GM23338 (cell line): ENCODE results near the gene ANKH. TPM values are rescaled to one million over a fixed set of nuclear protein-coding genes. Genes with fewer than 3 reads are reported as not detected.

Experiments
- ATAC-seq: fragments of 200-7000 bp; cut with Tn5 transposase; 3 replicates; pipeline ENCODE4 v1.9.1; 2020
- DNase-seq: peaks from one replicate; pipeline ENCODE4 v3.0.0-alpha.2; 2015; ENCODE audit warnings: low spot score
- H2AFZ ChIP-seq: fragments of 200-600 bp; sonication (generic); 2 replicates; pipeline ENCODE4 v1.8.0; 2016; ENCODE audit warnings: antibody characterized with exemption, mild to moderate bottlenecking, moderate library complexity
- H3F3A ChIP-seq: fragments of 200-600 bp; sonication (generic); replicated peaks from 2 replicates; pipeline ENCODE4 v1.8.0; 2017; ENCODE audit warnings: antibody characterized with exemption, mixed run types, low read depth
- H3K27ac ChIP-seq: fragments of 200-600 bp; sonication (generic); 2 replicates; pipeline ENCODE4 v1.6.1; 2016; ENCODE audit warnings: low read depth
- H3K27me3 ChIP-seq: fragments of 200-600 bp; sonication (generic); 2 replicates; pipeline ENCODE4 v1.8.0; 2016; ENCODE audit warnings: mild to moderate bottlenecking, mixed run types, moderate library complexity; ENCODE audit not compliant: insufficient read depth
- H3K36me3 ChIP-seq: fragments of 200-600 bp; sonication (generic); 2 replicates; pipeline ENCODE4 v1.8.0; 2016; ENCODE audit warnings: mild to moderate bottlenecking; ENCODE audit not compliant: insufficient read depth
- H3K4me1 ChIP-seq: fragments of 200-600 bp; sonication (generic); 2 replicates; pipeline ENCODE4 v1.8.0; 2016; ENCODE audit warnings: mild to moderate bottlenecking, moderate library complexity; ENCODE audit not compliant: insufficient read depth
- H3K4me2 ChIP-seq: fragments of 200-600 bp; sonication (generic); 2 replicates; pipeline ENCODE4 v1.7.1; 2017; ENCODE audit warnings: mixed run types
- H3K4me3 ChIP-seq: fragments of 200-600 bp; sonication (generic); 2 replicates; pipeline ENCODE4 v1.6.1; 2016; ENCODE audit warnings: mixed run types
- H3K79me2 ChIP-seq: fragments of 200-600 bp; sonication (generic); replicated peaks from 2 replicates; pipeline ENCODE4 v1.8.0; 2017; ENCODE audit warnings: mild to moderate bottlenecking; ENCODE audit not compliant: insufficient read depth
- H3K9me2 ChIP-seq: fragments of 200-600 bp; sonication (generic); 2 replicates; pipeline ENCODE4 v1.8.0; 2017; ENCODE audit not compliant: insufficient read depth
- H4K20me1 ChIP-seq: fragments of 200-600 bp; sonication (generic); replicated peaks from 2 replicates; pipeline ENCODE4 v1.8.0; 2017; ENCODE audit warnings: mild to moderate bottlenecking; ENCODE audit not compliant: insufficient read depth
- H3K27ac Mint-ChIP-seq: 2 replicates; pipeline ENCODE4 v1.8.0; 2020; ENCODE audit warnings: inconsistent platforms, mild to moderate bottlenecking, moderate library complexity, mixed read lengths
- H3K27me3 Mint-ChIP-seq: 3 replicates; pipeline ENCODE4 v1.8.0; 2022; ENCODE audit warnings: low read depth, mild to moderate bottlenecking, moderate library complexity, mixed read lengths, inconsistent platforms; ENCODE audit not compliant: insufficient read depth, poor library complexity
- H3K36me3 Mint-ChIP-seq: 3 replicates; pipeline ENCODE4 v1.8.0; 2021; ENCODE audit warnings: low read depth, mild to moderate bottlenecking, inconsistent platforms, moderate library complexity, mixed read lengths
- H3K4me1 Mint-ChIP-seq: 3 replicates; pipeline ENCODE4 v1.8.0; 2020; ENCODE audit warnings: mild to moderate bottlenecking, inconsistent platforms, mixed read lengths
- H3K4me3 Mint-ChIP-seq: 3 replicates; pipeline ENCODE4 v1.8.0; 2021; ENCODE audit warnings: moderate library complexity, mild to moderate bottlenecking, inconsistent platforms, mixed read lengths
- H3K9me3 Mint-ChIP-seq: 3 replicates; pipeline ENCODE4 v1.8.0; 2020; ENCODE audit warnings: moderate library complexity, mild to moderate bottlenecking, inconsistent platforms, mixed read lengths
- CREB1 ChIP-seq: fragments of 250-450 bp; sonication (Bioruptor Pico); IDR thresholded peaks from 2 replicates; pipeline ENCODE4 v1.5.0; 2020; ENCODE audit warnings: low read depth, mild to moderate bottlenecking, moderate library complexity
- EZH2phosphoT487 ChIP-seq: fragments of 200-600 bp; sonication (generic); IDR thresholded peaks from one replicate; pipeline ENCODE4 v1.8.1; 2018; ENCODE audit warnings: antibody characterized with exemption; ENCODE audit not compliant: unreplicated experiment
- NANOG ChIP-seq: IDR thresholded peaks from 2 replicates; pipeline ENCODE4 v1.6.1; 2016; ENCODE audit warnings: antibody characterized with exemption, borderline replicate concordance
- POLR2AphosphoS5 ChIP-seq: IDR thresholded peaks from 2 replicates; pipeline ENCODE4 v1.6.1; 2016; ENCODE audit warnings: antibody characterized with exemption, low read depth
- STAT1 ChIP-seq: IDR thresholded peaks from one replicate; pipeline ENCODE4 v1.6.1; 2016; ENCODE audit warnings: antibody characterized with exemption; ENCODE audit not compliant: unreplicated experiment
- ZNF331 ChIP-seq: fragments of 250-450 bp; sonication (Bioruptor Pico); IDR thresholded peaks from 2 replicates; pipeline ENCODE4 v1.5.0; 2020; ENCODE audit warnings: low read depth, mild to moderate bottlenecking, moderate library complexity
- polyA plus RNA-seq: library from polyadenylated mRNA; unstranded; fragments of >200 nt; fragmentation: Nextera tagmentation; extraction: Ambion mirVana; gene quantifications from 2 replicates; pipeline ENCODE4 v1.2.1, GENCODE V29; 2016
- total RNA-seq: library from RNA; depleted of rRNA; stranded (reverse); fragments of >200 nt; shearing (Covaris generic); gene quantifications from 2 replicates; pipeline ENCODE4 v1.2.3, GENCODE V29; 2014
- TF ChIP-seq, protein P1 (sequence below): fragments of 250-450 bp; sonication (Bioruptor Pico); IDR thresholded peaks from 2 replicates; pipeline ENCODE4 v1.5.0; 2020; ENCODE audit warnings: mild to moderate bottlenecking, moderate library complexity
- TF ChIP-seq, protein P2 (sequence below): IDR thresholded peaks from one replicate; pipeline ENCODE4 v1.6.1; 2018; ENCODE audit warnings: antibody characterized with exemption; ENCODE audit not compliant: unreplicated experiment
- TF ChIP-seq, protein P3 (sequence below): IDR thresholded peaks from 2 replicates; pipeline ENCODE4 v1.6.1; 2016; ENCODE audit warnings: antibody characterized with exemption
- TF ChIP-seq, protein P4 (sequence below), 2 experiments: fragments of 200-600 bp in 1 of 2; sonication (generic) in 1 of 2; conservative IDR thresholded peaks; 2 replicates each; pipeline versions ENCODE4 v1.5.1 to v1.6.1; 2016 to 2017; ENCODE audit warnings: antibody characterized with exemption in 2 of 2, low read depth in 2 of 2, mild to moderate bottlenecking in 2 of 2, moderate library complexity in 1 of 2

ANKH gene
- total and polyA plus RNA-seq, 2 experiments from 2014 or later, result 5.0 to 6.1 TPM

DNA sequence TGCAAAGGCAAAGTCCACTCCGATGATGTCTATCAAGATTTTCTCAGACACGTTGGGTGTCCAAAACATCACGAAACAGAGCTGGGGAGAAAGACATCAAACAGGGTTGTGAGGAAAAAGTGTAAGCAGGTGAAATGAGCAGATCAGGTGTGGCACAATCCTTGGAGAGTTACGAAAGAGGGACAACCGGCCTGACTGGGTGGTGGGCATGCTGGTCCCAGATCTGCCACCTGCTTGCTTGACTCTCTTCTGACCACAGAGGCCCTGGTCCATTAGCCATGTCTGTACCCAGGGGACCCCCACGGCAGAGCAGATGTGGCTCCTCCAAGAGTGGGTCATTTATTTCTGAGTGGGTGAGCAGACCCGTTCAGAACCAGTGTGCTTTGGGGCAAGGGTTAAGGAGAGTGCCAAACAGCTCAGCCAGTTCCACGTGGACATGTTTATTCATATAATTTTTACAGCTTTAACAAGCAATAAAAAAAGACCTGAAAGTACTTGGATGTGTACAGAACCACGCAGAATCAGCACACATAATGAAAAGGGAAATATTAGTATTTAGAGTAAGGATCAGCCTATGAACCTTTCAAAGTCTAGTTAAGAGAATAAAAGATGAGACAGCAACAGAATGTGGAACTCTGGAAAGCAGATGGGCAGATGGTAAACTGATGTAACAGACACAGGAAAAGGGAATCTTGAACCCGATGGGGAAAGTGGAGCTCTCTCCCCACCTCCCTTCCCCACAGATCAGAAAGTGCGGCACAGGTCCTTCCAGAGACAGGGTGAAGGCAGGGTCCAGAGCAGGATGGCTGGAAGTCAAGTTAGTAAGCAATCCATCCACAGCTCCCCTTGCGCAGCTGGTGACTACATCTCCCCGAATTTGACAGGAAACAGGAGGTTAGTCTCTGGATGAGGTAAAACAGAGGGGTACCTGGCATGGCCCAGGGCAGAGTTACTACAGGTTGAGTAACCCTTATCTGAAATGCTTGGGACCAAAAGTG lies 154.5 kb downstream of the ANKH start (continued):
- TF ChIP-seq, protein P1, sequence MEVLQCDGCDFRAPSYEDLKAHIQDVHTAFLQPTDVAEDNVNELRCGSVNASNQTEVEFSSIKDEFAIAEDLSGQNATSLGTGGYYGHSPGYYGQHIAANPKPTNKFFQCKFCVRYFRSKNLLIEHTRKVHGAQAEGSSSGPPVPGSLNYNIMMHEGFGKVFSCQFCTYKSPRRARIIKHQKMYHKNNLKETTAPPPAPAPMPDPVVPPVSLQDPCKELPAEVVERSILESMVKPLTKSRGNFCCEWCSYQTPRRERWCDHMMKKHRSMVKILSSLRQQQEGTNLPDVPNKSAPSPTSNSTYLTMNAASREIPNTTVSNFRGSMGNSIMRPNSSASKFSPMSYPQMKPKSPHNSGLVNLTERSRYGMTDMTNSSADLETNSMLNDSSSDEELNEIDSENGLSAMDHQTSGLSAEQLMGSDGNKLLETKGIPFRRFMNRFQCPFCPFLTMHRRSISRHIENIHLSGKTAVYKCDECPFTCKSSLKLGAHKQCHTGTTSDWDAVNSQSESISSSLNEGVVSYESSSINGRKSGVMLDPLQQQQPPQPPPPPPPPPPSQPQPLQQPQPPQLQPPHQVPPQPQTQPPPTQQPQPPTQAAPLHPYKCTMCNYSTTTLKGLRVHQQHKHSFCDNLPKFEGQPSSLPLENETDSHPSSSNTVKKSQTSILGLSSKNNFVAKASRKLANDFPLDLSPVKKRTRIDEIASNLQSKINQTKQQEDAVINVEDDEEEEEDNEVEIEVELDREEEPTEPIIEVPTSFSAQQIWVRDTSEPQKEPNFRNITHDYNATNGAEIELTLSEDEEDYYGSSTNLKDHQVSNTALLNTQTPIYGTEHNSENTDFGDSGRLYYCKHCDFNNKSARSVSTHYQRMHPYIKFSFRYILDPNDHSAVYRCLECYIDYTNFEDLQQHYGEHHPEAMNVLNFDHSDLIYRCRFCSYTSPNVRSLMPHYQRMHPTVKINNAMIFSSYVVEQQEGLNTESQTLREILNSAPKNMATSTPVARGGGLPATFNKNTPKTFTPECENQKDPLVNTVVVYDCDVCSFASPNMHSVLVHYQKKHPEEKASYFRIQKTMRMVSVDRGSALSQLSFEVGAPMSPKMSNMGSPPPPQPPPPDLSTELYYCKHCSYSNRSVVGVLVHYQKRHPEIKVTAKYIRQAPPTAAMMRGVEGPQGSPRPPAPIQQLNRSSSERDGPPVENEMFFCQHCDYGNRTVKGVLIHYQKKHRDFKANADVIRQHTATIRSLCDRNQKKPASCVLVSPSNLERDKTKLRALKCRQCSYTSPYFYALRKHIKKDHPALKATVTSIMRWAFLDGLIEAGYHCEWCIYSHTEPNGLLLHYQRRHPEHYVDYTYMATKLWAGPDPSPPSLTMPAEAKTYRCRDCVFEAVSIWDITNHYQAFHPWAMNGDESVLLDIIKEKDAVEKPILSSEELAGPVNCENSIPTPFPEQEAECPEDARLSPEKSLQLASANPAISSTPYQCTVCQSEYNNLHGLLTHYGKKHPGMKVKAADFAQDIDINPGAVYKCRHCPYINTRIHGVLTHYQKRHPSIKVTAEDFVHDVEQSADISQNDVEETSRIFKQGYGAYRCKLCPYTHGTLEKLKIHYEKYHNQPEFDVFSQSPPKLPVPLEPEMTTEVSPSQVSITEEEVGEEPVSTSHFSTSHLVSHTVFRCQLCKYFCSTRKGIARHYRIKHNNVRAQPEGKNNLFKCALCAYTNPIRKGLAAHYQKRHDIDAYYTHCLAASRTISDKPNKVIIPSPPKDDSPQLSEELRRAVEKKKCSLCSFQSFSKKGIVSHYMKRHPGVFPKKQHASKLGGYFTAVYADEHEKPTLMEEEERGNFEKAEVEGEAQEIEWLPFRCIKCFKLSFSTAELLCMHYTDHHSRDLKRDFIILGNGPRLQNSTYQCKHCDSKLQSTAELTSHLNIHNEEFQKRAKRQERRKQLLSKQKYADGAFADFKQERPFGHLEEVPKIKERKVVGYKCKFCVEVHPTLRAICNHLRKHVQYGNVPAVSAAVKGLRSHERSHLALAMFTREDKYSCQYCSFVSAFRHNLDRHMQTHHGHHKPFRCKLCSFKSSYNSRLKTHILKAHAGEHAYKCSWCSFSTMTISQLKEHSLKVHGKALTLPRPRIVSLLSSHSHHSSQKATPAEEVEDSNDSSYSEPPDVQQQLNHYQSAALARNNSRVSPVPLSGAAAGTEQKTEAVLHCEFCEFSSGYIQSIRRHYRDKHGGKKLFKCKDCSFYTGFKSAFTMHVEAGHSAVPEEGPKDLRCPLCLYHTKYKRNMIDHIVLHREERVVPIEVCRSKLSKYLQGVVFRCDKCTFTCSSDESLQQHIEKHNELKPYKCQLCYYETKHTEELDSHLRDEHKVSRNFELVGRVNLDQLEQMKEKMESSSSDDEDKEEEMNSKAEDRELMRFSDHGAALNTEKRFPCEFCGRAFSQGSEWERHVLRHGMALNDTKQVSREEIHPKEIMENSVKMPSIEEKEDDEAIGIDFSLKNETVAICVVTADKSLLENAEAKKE (CRISPR knock-in tag), result no peak
- no peak for TF ChIP-seq CREB1 (CRISPR knock-in tag)

DNA sequence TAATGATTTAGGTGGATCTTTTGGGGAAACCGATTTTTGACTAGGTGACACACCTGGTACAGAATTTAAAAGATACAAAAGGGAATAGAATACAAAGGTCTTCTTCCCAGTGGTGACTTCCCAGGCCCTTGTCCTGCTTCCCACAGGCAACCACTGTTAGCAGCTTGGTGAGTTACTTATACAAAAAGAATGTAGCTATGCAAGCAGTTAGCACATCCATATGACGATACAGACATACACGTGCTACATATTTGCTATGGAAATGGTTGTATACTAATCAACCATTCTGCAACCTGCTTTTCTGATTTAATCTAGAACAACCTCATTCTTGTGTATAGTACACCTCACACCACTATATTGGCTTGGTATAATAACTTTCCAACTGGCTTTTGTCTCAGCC lies 156.1 kb downstream of the ANKH start:
- no peak for ATAC-seq
- TF ChIP-seq CREB1 (CRISPR knock-in tag) (no peak), EZH2phosphoT487 (no peak), NANOG (no peak), POLR2AphosphoS5 (no peak), STAT1 (no peak), ZNF331 (CRISPR knock-in tag) (no peak)
- TF ChIP-seq, protein P2, sequence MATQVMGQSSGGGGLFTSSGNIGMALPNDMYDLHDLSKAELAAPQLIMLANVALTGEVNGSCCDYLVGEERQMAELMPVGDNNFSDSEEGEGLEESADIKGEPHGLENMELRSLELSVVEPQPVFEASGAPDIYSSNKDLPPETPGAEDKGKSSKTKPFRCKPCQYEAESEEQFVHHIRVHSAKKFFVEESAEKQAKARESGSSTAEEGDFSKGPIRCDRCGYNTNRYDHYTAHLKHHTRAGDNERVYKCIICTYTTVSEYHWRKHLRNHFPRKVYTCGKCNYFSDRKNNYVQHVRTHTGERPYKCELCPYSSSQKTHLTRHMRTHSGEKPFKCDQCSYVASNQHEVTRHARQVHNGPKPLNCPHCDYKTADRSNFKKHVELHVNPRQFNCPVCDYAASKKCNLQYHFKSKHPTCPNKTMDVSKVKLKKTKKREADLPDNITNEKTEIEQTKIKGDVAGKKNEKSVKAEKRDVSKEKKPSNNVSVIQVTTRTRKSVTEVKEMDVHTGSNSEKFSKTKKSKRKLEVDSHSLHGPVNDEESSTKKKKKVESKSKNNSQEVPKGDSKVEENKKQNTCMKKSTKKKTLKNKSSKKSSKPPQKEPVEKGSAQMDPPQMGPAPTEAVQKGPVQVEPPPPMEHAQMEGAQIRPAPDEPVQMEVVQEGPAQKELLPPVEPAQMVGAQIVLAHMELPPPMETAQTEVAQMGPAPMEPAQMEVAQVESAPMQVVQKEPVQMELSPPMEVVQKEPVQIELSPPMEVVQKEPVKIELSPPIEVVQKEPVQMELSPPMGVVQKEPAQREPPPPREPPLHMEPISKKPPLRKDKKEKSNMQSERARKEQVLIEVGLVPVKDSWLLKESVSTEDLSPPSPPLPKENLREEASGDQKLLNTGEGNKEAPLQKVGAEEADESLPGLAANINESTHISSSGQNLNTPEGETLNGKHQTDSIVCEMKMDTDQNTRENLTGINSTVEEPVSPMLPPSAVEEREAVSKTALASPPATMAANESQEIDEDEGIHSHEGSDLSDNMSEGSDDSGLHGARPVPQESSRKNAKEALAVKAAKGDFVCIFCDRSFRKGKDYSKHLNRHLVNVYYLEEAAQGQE, result no peak
- TF ChIP-seq, protein P3, sequence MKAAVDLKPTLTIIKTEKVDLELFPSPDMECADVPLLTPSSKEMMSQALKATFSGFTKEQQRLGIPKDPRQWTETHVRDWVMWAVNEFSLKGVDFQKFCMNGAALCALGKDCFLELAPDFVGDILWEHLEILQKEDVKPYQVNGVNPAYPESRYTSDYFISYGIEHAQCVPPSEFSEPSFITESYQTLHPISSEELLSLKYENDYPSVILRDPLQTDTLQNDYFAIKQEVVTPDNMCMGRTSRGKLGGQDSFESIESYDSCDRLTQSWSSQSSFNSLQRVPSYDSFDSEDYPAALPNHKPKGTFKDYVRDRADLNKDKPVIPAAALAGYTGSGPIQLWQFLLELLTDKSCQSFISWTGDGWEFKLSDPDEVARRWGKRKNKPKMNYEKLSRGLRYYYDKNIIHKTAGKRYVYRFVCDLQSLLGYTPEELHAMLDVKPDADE, result no peak
- TF ChIP-seq, protein P4, sequence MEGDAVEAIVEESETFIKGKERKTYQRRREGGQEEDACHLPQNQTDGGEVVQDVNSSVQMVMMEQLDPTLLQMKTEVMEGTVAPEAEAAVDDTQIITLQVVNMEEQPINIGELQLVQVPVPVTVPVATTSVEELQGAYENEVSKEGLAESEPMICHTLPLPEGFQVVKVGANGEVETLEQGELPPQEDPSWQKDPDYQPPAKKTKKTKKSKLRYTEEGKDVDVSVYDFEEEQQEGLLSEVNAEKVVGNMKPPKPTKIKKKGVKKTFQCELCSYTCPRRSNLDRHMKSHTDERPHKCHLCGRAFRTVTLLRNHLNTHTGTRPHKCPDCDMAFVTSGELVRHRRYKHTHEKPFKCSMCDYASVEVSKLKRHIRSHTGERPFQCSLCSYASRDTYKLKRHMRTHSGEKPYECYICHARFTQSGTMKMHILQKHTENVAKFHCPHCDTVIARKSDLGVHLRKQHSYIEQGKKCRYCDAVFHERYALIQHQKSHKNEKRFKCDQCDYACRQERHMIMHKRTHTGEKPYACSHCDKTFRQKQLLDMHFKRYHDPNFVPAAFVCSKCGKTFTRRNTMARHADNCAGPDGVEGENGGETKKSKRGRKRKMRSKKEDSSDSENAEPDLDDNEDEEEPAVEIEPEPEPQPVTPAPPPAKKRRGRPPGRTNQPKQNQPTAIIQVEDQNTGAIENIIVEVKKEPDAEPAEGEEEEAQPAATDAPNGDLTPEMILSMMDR (conservative IDR thresholded peaks at IDR 0.05; ENCODE audit: low read depth in 2 of 2), result no peak

More for the DNA sequence above, 156.1 kb downstream of the ANKH start:
- no peak overlapping the region for H3K4me2 ChIP-seq
- no peak overlapping the region for H3K4me3 Mint-ChIP-seq
- H3K27me3 Mint-ChIP-seq, result peaks cover 17% of the 10 kb centered on the region
- H3K9me2 ChIP-seq, result no peaks in the 10 kb centered on the region
- H2AFZ ChIP-seq, result no peak overlapping the region
- no peak overlapping the region for H3K27ac ChIP-seq
- H3K27ac Mint-ChIP-seq, result no peak overlapping the region
- H3K4me1 ChIP-seq, result no peaks in the 10 kb centered on the region
- H3K9me3 Mint-ChIP-seq, result peaks cover 33% of the 10 kb centered on the region; the same call in 2 of the 3 replicates
- H3F3A ChIP-seq, result no peaks in the 10 kb centered on the region
- peaks cover 74% of the 10 kb centered on the region for H3K36me3 Mint-ChIP-seq
- no peaks in the 10 kb centered on the region for H3K4me1 Mint-ChIP-seq
- no peaks in the 10 kb centered on the region; the same call in 1 of the 2 replicates for H3K36me3 ChIP-seq
- H4K20me1 ChIP-seq, result no peaks in the 10 kb centered on the region
- no peak overlapping the region for H3K4me3 ChIP-seq
- no peaks in the 10 kb centered on the region for H3K79me2 ChIP-seq
- DNase-seq, result no peak
- H3K27me3 ChIP-seq, result no peaks in the 10 kb centered on the region
